HG03571 (cell line): ENCODE results near the gene IRS2.

Source experiments
- ATAC-seq: cut with Tn5 transposase; IDR thresholded peaks from one replicate; pipeline ENCODE4 v1.9.1; 2021; ENCODE audit not compliant: unreplicated experiment

Gene IRS2

DNA sequence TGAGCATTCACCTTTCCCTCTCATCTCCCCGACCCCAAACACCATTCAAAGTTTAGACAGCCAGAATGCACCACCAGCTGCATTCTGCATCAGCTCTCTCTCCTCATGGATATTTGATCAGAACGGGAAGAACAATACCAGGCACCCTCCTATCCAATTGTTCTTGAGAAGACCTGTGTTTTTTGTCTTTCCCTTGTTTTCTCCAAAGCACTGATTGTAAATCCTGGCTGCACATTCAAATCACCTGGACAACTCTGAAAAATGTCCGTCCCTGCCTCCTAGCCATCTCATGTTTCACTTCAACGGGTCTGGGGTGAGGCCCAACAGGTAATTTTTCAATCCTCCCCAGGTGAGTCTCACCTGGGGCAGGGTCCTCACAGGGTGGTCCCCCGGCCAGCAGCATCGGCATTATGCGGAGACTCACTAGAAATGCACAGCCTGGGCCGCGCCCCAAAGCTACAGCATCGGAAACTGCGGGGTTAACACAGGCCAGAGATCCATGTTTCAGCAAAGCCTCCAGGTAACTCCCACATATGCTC, 5.5 kb downstream of the IRS2 start:
- no peak for ATAC-seq

DNA sequence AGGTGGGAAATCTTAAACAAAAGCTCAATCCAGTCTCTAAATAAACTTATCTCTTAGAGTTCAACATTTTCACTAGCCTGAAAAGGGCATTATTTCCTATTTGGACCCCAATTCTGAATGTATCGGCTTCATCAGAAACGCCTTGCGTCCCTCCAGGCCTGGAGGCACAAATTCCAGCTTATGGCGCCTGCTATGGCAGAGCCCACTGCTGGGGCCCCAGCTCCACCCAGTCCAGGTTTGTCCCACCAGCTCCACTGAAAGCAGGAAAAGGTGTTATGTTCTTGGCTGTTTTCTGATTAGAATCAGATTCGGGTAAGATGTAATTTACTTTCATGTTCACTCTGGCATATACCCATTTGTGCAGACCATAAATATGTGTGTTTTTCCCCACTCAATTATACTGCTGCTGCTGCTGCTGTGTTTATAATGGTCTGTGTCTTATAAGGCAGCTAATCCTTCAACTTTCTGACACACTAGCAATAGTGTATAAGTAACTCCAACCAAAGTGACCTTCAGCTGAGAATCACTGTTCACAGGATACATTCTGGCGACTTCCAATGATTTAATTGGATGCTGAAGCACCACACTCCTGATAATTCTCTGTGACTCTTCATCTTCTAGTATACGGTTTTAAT, 6.4 kb downstream of the IRS2 start:
- ATAC-seq, result no peak

DNA sequence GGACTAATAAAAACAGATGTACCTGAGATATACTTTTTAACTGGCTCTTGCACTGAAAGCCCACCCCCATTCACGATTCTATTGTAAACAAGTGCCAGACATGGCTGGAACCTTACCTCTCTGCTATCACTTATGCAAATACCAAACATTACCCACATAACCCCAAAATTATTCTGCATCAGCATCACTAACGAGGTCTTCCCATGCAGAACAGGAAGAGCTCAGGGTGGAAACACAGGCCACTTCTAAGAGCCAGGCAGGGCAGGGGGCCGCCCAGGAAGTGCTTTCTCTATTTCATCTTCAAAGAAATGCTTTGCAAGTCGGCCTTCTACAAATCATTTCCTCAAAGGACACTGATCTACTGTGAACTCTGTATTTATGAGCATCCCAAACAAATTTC, 7.3 kb downstream of the IRS2 start:
- no peak for ATAC-seq

DNA sequence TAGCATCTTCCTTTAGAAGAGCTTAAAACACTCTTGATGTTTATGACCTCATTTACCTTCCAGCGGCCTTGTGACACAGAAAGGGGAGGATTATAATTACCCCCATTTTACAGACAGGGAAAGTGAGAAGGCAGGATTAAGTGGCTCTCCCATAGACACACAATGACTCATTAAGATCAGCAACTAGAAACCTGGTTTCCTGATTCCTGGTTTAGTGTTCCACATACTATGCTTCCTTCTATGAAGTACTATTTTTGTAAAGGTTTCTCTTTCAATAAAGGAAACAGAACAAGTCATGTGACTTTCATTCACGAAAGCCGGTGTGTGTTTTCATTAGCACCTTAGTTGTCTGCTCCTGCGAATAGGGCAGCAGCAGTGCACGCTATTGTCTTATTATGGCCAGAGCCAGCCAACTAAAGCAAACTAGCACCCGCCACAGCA, 8.3 kb downstream of the IRS2 start:
- no peak for ATAC-seq

DNA sequence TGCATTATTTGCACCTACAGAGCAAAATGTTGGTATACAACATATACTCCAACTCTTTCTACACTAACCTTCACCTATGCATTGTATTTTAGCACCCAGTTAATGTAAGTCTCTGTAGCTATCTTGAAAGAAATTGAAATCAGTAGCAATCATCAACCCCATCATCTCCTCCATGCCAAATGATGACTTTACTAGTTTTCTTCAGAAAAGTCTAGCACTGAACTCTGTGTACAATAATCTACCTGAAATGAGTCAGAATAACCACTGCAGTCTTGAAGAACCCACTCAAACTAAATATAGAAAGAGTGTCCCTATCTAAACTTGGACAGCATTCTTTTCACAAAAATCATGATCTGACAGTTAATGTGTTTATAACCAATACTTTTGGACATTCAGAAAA, 9.8 kb downstream of the IRS2 start:
- no peak for ATAC-seq

DNA sequence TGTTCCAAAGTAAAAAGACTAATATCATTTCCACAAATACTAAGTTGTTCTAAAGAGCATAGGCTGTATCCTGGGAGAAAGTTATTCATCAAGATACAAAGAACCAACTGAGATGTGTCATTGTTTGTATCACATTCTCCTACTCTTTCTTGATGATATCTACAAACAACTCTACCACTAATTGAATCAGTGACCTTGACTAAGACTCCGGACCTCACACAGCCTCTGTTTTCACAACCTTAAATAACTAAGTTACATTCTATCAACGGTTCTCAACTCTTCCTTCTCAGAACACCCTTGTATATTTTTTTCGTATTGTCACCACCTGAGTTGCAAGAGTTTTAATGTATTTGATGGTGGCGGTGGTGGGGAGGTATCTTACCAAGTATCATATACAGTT, 12.6 kb downstream of the IRS2 start:
- no peak for ATAC-seq

DNA sequence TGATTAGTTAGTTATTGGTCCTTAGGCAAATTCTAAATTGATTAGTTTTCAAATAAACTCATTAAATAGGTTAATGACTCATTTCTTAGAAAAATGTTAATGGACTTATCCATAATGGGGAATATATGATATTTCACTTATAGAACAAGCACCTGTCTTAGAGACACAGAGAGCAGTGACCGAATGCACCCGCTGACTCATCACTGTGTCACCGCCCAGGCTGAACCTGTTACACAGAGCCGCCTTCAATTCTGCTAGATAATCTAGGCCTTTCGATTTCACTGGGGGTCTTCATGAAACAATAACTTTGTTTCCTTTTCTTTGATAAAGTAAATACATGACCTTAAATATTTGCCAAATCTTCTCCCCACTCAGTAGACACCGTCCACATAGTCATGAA, 13.1 kb downstream of the IRS2 start:
- no peak for ATAC-seq

DNA sequence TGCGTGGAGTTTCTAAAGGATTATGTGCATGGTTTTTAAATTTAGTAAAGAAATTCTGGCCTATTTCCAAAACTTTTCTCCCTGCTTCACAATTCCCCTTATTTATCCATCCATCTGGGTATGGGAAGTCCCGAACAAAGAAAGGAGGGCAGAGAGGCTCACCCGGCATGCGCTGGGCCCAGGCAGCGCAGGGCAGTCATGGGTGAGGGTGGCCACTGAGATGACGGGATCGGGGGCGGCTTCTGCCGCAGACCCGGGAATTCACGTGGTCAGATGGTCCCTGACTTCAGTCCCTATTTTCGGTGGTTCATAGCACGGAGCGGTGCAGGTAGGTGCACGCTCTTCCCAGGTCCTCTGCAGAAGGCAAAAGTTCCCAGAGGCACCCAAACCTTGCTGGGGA, 14.5 kb downstream of the IRS2 start:
- no peak for ATAC-seq

DNA sequence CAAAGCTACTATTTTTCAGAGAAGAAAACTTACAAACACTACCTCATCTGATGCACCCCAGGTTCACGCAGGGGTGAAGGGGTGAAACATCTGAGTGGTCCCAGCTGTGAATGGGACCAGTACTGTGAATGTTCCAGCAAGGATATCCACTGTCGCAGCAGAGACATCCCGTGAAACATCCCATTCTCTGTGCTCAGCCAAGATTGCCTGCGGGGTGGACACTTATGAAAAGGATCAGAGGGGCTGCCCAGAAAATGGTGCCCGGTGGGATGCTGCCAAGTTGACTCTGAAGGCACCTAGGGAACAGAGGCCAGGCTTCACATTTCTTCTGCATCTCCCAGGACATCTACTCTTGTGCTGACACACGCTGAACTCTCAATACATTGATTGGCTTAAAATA, 15.9 kb downstream of the IRS2 start:
- ATAC-seq, result no peak

DNA sequence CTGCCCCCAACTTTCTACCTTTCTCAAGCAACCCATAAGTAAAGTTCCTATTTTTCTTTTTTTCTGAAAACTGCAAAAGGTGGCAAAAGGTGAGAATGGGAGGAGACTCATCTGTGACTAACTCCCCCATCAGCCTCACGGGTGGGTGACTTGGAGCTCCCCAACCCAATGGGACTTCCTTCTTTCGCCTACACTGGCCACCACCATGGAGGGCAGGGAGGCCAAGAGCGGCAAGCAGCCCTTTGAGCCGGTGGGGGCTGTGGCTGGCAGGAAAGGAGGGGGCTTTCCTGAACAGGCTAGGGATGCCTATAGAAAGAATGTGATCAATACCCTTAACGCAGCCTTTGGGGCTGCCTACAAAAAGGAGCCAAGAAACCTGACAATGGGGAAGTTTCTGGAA, 16.5 kb downstream of the IRS2 start:
- no peak for ATAC-seq

DNA sequence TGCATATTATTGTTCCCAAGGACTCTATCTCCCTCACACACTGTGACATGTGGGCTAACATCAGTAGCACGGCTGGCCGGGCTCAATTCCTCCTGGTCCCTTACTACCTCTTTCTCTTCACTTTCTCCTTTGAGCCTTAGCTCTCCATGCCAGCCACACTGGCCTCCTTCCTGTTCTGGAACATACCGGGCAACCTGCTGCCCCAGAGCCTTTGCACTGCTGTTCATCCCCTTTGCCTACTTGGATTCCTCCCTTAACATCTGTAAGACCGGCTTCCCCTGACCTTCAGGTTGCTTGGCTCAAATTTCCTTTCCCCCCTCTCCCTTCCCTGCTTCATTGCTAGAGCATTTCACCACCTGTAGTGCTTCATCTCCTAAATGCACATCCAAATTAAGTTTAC, 17.1 kb downstream of the IRS2 start:
- no peak for ATAC-seq

DNA sequence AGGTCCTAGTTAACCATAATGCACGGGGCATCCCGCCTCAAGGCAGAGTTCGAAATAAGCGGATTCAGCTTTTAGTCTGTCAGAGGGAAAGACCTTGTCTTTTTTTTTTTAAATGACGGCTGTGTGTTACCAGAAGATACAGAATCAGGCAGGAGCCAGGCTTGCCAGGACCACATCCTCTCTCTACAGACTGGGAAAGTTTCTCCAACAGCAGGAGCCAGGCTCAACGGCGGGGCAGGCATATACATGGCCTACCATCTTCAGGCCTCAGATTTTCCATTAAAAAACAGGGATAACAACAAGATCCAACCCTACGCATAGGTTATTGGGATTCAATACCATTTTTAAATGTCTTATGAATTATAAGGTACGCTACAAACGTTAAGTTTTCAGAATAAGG, 17.8 kb downstream of the IRS2 start:
- no peak for ATAC-seq

DNA sequence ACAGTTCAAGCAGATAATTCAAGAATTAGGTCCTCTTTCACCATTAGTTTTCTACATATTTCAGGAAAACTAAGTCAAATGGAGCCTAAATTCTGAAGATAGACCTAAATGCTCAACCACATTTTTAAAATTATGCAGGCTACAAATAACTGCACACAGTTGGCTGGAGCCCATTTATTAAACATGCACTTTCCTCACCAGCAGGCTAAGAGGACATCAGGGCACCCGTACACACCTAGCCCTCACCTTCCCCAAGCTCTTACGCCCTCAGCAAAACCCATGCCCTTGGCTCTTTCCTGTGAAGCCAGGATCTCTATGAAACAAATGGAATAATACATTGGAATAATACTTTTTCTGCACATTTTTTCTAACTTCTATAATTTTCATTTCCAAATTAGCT, 18.2 kb downstream of the IRS2 start:
- ATAC-seq, result no peak

DNA sequence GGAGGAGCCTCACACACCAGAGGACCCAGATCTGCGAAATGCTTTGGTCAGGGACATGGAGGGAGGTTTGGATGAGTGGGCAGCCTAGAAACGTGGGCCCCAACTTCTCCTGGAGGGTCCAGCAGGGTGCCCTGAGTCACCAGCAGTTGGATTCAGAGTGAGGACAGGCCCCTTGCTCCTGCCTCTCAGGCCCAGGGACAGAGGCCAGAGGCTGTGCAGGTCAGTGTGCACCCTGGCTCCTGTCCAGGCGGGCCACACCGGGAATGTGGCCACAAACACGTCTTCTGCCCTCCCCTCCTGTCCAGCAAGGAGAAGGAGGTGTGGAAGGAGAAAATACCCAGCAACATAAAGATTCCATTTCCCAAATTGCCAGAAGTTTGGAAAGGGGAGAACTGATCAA, 19.4 kb downstream of the IRS2 start:
- no peak for ATAC-seq

DNA sequence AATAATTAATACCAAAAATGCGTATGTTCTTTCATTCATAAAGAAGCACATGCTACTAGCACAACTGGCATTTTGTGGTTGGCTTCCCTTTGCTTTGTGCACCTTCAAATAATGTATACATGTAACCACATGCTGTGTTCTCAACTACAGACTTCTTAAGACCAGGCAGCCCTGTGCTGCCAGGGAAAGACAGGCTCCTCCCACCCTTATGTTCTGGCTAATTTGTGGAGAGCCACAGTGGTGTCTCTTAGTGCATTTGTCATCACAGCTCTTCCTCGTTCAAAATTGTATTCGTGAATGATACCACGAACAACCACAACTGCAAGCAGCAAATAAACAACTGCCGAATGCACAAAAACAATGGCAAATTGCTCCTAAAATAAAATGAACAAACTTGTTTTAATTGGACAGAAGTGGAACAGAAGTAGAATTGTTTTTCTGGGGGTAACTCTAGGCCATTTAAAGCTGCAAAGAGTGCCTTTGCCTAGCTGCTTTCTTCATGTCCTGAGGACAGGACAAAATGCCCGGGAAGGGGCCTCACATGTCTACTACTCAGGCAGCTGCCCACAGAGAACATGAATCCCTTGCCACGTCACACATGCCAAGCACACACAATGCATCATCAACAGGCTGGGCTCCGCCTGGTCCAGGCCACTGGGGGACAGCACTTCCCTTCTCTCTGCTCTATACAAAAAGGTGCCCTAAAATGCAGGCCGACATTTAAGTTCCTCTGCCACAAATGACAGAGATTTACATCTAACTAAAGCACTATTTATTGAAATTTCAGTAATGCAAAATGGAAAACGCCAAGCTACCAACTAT, 21.7 kb downstream of the IRS2 start:
- no peak for ATAC-seq

DNA sequence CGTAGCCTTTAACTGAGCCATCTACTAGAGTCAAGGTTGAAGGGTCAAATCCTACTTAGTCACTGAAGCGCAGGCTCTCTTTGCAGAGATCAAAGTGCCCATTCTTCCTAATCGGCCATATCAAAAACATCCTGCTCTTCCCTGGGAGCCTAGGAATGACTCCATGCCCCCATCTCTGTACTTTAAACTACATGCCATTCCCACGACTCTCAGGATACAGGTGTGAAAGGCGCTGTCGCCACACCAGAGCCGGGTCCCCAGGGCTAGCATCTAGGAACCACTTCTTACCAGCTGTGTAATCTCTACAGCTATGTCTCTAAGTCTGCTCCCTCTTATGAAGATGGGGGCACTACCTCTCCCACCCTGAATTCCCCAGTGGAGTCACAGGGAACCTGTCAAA, 22.3 kb downstream of the IRS2 start:
- no peak for ATAC-seq

DNA sequence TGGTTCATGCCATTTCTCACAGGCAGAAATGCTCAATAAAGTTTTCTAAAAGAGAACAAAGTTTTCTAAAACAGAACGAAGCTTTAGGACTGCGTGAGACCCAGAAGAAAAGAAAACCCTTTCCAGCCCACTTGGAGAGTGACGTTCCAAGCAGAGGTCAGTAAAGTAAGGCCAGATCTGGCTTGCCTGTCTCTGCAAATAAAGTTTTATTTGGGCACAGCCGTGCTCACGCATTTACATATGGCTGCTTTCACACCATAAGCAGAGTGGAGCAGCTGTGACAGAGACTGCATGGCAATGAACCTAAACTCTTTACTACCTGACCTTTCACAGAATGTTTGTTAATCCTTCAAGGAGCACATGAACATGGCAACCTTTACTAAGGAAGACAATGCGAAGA, 23.6 kb downstream of the IRS2 start:
- ATAC-seq, result no peak

DNA sequence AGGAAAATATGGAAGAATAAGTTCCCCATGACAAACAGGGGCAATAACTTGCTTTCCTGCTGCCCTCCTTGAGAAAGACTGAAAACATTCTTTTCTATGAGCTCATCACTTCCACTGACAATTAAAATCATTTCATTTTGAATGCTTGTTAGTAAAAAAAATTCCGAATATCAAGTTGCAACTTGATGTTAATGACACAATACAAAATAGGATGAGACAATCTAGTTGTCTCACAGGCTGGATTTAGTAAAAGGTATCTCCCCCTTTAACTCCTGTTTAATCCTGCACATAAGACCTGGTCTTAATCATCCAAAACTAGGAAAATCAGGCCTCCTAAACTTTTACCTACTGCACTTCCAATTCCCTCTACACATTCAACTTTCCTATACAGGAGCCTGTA, 24.7 kb downstream of the IRS2 start:
- no peak for ATAC-seq

DNA sequence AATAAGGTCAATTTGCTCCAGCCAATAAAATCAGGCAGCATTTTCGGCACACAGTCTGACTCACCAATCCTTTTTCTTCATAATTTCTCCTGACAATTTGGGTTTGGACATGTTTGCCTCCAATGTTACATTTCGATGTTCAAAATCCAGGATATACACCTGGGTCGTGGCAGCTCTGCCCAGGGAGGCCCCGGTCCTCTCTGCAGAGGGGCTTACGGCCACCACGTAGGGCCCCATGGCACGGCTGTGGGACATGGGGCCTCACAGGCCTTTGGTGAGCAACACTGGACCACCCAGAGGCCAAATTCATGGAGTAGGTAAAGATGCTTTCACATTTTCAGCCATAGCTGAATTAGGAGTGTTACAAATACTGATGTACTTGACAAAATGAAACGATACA, 25.4 kb downstream of the IRS2 start:
- ATAC-seq, result no peak

DNA sequence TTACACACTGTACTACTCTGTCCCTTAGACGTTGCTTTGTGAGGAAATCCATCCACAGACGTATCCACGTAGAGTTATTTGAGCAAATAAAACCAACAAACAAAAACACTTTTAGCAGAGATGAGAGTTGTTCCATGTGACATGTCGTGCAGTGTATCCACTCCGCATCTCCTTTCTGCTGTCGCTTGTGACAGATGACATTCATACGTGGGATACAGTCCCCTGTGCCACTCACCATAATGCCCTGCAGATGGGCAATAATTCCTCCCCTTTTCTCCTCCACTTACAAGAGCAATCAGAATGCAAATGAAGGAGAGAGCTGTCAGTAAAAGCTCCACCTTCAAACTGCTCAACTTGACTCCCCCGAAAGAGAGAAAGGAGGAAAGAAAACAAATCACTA, 26.0 kb downstream of the IRS2 start:
- no peak for ATAC-seq

DNA sequence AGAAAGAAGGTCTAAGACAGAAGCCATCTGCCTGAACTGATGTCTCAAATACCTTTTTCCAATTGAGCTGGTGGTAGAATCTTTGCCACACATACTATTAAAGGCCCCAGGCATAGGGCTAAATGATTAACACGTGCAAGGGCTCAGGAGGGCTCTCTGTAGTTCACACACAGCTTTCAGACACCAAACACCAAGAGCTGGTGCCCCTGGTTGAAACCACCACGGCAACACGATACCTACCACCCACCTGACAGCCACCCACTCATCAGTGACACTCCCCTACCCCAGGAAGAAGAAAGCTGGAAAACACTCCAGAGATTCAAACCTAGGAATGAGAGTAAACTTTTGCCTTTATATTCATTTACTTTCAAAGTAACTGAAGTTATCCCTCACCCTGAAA, 26.8 kb downstream of the IRS2 start:
- ATAC-seq, result no peak

DNA sequence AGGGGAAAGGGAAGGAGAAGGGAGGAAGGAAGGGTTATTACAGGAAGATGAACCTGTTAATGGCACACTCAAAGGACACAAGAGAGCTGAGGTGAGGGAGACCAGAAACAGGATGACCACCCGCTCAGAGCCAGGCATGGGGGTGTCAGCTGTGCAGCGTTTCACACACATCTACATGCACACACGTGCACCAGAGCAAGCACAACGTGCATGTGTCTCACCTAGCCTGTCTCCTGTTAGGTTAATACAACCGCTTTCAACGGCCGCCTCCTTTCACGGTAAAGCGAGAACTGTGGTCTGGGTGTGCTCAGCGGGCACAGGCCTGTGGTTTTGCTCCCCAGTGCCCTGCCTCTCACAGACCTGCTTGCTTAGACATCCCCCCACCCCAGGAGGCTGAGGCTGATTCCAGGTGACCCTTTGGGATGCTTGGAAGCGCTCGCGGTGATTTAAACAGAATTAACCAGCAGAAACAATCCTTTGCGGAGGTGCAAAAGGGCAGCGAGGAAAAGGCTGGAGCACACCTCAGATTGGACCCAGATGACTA, 27.4 kb downstream of the IRS2 start:
- no peak for ATAC-seq
